ENCODE data around the gene ESYT2.

The ESYT2 gene

GRCh38 chr7:158766570-158767281 is 62.6 kb downstream of the ESYT2 start:
- DNase-seq (ENCODE audit: low spot score) = no peak

GRCh38 chr7:158765020-158765419 is 64.3 kb downstream of the ESYT2 start:
- DNase-seq (ENCODE audit: low spot score) = no peak

GRCh38 chr7:158763454-158764033 is 65.8 kb downstream of the ESYT2 start:
- no peak for DNase-seq (ENCODE audit: low spot score)

DNA sequence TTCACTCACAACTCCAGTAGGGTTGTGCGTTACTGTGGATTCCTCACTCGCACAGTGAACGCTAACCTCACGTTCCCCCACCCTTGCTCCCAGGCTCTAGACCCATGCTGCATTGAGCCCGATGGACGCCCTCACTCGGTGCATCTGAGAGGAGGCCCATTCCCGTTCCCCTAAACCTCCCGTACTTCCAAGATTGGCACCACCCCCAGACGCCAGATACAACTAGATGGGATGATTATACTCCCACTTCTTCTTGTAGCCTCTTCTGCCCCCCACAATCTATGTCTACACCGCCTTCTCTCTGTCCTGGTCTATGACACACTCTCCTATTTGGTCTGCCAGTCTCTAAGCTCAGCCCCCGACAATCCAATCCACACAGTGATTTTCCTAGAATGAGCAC is 67.4 kb downstream of the ESYT2 start:
- DNase-seq (ENCODE audit: low spot score) = no peak

GRCh38 chr7:158760936-158761335 is 68.4 kb downstream of the ESYT2 start:
- no peak for DNase-seq (ENCODE audit: low spot score)

DNA sequence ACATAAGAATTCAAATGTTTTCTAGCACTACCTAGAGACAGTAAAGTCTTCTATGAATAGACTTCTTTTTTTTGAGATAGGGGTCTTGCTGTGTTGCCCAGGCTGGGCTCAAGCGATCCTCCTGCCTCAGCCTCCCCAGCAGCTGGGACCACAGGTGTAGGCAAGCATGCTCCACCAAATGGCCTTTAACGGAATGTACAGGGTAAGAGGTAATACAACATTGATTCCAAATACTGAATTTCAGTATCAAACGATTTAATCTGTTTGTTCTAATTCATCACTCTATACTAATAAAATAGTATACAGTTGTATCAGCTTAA is 68.9 kb downstream of the ESYT2 start:
- DNase-seq (ENCODE audit: low spot score) = no peak

DNA sequence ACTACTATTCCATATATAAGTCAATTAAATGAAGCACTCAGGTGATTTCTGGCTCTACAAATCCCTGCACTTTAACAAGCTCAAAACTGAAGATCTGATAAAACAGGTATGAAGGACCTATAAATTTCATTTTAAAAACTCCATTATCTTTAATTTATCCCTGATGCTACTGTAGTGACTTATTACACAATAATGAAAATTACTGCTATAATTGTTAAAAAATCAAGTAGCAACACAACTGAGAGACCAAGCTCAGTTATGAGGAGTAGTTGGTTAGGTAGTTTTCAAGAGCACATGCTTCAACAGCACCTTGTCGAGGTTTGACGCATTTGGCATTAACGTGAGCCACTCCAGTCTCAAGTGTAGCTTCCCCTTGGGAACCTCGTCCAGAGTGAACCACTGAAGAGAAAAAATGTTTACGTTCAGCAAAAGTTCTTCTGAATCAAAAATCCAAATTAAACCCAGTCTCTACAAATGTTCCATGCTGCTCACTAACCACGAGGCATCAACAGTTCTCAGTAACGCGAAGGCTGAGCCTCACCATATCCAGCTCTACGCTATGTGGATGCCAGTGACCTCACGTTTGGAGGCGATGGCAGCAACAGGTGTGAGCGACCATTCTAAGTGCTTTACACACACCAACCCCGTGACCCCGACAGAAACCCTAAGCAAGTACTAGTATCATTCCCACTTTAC is 69.4 kb downstream of the ESYT2 start:
- DNase-seq (ENCODE audit: low spot score) = no peak

DNA sequence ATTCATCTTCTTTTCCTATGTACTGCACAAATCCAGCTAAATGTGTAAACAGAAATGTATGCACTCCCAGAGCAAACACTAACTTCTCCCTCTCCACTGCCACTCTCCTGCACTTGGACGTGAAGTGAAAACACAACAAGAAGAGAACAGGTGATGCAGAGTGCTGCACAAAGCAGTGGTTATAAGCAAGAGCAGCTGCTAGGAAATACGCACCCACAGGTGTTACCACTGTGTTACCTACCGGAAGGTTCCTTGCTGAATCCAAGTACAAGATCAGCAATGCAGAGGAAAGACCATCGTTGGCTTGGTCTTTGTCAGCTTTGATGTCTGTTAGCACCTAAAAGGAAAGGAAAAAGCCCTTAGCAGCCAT is 70.1 kb downstream of the ESYT2 start:
- no peak for DNase-seq (ENCODE audit: low spot score)

- DNase-seq (ENCODE audit: low spot score) = no peak
Measured at GRCh38 chr7:158758586-158759244, 70.6 kb downstream of the ESYT2 start.

GRCh38 chr7:158757404-158757989 is 71.8 kb downstream of the ESYT2 start:
- no peak for DNase-seq (ENCODE audit: low spot score)

DNA sequence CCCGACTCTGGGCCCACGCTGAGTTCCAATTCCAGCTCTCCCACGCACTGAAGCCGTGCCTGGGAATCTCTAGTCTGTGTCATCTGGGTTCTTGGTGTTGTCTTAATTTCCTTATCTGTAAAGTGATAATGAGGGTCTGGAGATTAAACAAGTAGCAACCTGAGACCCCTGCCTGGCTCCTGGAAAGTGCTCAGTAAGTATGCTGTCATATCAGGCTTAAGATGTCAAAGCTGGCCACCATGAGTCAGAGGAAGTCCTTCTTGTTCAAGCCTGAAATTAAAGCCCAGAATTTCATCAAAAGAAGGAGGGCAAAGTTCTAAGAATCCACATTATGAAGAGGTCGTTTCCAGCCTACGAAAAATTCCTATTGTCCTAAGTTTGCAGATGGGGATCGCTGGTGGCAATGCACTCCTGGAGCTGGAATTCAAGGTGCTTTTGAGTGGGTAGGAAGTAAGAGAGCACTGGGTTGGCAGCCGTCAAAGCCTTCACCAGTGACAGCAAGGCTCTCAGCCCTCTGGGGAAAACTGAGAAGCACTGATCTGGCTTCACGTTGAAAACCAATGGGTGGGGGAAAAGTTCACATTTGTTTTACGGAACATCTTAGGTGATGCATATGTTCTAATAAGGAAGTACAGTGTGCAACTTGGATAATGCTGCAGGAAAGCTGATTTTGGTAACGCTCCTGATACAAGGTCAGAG is 74.4 kb downstream of the ESYT2 start:
- DNase-seq (ENCODE audit: low spot score) = no peak

- DNase-seq (ENCODE audit: low spot score) = no peak
Measured at GRCh38 chr7:158753900-158754299, 75.4 kb downstream of the ESYT2 start.

DNA sequence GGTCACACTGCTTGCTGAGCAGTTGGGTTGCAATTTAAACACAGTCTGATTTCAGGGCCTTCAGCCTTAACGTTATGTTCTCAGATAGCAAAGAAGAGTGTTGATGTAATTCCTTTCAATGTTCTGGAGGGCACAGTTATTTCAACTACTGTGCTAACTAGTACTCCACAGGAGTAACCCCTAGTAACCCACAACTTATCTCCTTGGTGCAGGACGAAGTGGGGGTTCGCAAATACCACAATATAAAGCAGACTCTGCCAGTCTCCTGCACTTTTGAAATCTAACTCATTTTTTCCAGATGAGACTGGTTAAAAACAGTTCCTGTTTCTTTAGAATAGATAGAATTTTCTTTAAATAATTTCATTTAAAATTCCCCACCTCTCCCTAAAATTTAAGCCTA is 77.6 kb downstream of the ESYT2 start:
- no peak for DNase-seq (ENCODE audit: low spot score)

- no peak for DNase-seq (ENCODE audit: low spot score)
Measured at GRCh38 chr7:158751199-158751598, 78.1 kb downstream of the ESYT2 start.

GRCh38 chr7:158750702-158751101 is 78.6 kb downstream of the ESYT2 start:
- DNase-seq (ENCODE audit: low spot score) = no peak

GRCh38 chr7:158749396-158749795 is 79.9 kb downstream of the ESYT2 start:
- DNase-seq (ENCODE audit: low spot score) = no peak

DNA sequence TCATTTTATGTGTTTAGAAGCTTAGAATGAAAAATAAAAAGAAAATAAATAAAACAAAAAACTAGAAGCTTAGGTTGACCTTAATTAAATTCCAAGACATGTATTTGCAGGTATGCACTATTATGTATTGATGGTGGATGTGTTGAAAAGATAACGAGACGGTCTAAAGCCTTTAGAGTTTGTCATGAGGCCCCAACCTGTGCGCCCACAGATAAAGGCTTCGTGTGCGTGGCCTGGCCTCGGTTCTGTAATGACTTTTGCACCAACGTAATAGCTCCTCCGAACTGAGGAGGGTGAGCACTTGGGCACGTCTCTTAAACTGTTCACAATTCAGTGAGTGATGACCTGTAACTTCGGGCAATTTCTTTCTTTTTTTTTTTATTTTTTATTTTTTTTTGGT is 81.0 kb downstream of the ESYT2 start:
- DNase-seq (ENCODE audit: low spot score) = no peak

- no peak for DNase-seq (ENCODE audit: low spot score)
Measured at GRCh38 chr7:158747408-158747807, 81.9 kb downstream of the ESYT2 start.

GRCh38 chr7:158746957-158747356 is 82.4 kb downstream of the ESYT2 start:
- DNase-seq (ENCODE audit: low spot score) = no peak

DNA sequence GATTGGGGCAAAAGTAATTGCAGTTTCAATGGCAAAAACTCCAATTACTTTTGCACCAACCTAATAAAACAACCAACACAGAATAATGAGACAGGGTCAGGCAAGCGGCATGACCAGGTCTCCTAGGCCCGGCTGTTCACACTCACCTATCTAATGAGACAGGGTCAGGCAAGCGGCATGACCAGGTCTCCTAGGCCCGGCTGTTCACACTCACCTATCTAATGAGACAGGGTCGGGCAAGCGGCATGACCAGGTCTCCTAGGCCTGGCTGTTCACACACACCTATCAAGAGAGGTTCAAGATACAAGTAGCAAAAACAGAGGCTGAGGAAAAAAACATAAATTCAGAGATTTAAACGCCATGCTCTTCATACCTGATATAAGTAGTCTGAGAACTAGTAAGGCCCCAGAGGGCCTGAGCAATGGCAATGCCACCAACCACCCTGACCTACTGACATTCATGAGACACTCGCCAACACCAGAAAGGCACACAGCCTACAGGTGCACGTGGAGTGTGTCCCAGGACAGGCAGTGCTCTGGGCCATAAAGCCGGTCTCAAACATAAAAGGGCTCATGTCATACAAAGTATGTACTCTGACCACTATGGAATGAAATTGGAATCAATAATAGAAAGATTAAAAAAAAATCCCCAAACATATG is 84.1 kb downstream of the ESYT2 start:
- DNase-seq (ENCODE audit: low spot score) = no peak

- no peak for DNase-seq (ENCODE audit: low spot score)
Measured at GRCh38 chr7:158744070-158744469, 85.2 kb downstream of the ESYT2 start.

DNA sequence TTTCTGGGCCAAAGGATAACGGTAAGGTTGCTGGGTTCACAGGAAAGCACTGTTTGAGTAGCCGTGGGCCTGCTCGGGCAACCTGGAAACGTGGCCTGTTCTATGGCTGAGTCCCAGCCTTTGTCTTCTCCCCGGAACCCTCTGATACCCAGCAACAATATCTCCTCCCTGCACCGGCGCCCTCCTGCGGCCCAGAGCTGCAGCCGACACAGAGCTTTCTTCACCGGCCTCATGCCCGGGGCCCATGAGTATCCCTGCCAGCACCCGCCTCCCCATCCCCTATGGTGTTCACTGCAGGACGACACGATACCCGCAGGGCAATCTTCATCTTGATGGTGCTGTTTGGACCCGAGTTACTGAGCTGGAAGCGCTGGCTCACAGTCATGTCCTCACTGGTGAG is 86.1 kb downstream of the ESYT2 start:
- no peak for DNase-seq (ENCODE audit: low spot score)

Data from AG08395 (cell line).